ENCODE results near the gene TMEM11. TPM values are rescaled to one million over a fixed set of nuclear protein-coding genes. Genes with fewer than 3 reads are reported as not detected.

TMEM11 gene
- total and polyA plus RNA-seq, 2 donors from 2014 or later, result 17.4 to 34.2 TPM

DNA sequence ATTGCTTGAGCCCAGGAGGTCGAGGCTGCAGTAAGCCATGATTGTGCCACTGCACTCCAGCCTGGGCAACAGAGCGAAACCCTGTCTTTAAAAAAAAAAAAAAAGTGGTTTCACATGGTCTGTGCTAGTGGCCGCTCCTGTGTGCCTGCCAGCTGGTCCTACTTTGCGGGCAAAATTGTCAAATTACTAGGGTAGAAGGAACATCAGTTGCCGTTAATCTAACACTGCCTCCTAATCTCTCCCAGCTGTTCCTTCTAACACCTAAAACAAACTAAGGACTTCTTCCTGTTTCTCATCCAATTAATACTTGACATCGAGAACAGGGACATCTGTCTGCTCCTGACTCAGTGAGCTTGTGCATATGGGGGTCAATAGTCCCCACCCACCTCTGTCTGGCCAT is 23.9 kb downstream of the TMEM11 start:
- intact Hi-C loops (cut with DNase I), result no loop called here
- peaks cover 0 to 3% (median 0%) of the 10 kb centered on the region in 3 donors for H3K4me1 ChIP-seq (ENCODE audit: control insufficient read depth in 2 of 3, insufficient read depth in 2 of 3, low read depth in 1 of 3, low read length in 3 of 3)
- no peak for FAIRE-seq

DNA sequence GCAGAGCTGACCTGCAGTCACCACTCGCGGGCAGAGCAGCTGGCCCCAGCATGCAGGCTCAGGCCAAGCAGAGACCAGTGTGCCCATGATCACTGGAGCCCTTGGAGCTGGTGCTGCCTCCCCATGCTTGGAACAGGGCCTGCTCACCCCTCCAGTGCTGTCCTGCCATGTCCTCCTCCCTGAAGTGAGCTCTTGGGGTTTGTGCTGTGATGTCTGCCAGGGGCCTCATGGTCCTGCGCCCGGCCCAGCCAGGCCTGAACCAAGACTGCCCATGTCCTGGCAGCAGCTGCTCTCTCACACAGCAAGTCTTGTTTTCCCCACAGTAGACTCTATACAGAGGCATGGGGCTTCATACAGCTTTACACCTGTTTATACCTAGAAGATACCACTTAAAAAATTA is 24.6 kb downstream of the TMEM11 start:
- Histone ChIP-seq H3K4me1 (ENCODE audit: control insufficient read depth in 2 of 3, insufficient read depth in 2 of 3, low read depth in 1 of 3, low read length in 3 of 3) (peaks cover 0 to 3% (median 0%) of the 10 kb centered on the region in 3 donors), H3K9me3 (ENCODE audit: control insufficient read depth in 2 of 3, insufficient read depth in 1 of 3, low read length in 3 of 3) (no peaks in the 10 kb centered on the region), H3K27me3 (ENCODE audit: control insufficient read depth, insufficient read depth, low read length) (no peaks in the 10 kb centered on the region), H3K36me3 (ENCODE audit: control insufficient read depth in 2 of 3, insufficient read depth in 3 of 3, low read length in 3 of 3) (peaks cover 2 to 26% (median 8%) of the 10 kb centered on the region in 3 donors), H3K9ac (ENCODE audit: low read length in 3 of 3) (no peak overlapping the region), H3K27ac (ENCODE audit: low read depth in 2 of 2, low read length in 2 of 2) (no peak overlapping the region), H3K4me3 (ENCODE audit: low read length in 3 of 3) (no peak overlapping the region)
- no peak for DNase-seq
- no peak for FAIRE-seq
- TF ChIP-seq, protein P1, sequence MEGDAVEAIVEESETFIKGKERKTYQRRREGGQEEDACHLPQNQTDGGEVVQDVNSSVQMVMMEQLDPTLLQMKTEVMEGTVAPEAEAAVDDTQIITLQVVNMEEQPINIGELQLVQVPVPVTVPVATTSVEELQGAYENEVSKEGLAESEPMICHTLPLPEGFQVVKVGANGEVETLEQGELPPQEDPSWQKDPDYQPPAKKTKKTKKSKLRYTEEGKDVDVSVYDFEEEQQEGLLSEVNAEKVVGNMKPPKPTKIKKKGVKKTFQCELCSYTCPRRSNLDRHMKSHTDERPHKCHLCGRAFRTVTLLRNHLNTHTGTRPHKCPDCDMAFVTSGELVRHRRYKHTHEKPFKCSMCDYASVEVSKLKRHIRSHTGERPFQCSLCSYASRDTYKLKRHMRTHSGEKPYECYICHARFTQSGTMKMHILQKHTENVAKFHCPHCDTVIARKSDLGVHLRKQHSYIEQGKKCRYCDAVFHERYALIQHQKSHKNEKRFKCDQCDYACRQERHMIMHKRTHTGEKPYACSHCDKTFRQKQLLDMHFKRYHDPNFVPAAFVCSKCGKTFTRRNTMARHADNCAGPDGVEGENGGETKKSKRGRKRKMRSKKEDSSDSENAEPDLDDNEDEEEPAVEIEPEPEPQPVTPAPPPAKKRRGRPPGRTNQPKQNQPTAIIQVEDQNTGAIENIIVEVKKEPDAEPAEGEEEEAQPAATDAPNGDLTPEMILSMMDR (IDR thresholded peaks at IDR 0.05; ENCODE audit: borderline replicate concordance, extremely low read depth, insufficient read depth), result no peak
- intact Hi-C loops (cut with DNase I), result no loop called here

More for the DNA sequence above, 23.9 kb downstream of the TMEM11 start:
- Histone ChIP-seq H3K36me3 (ENCODE audit: control insufficient read depth in 2 of 3, insufficient read depth in 3 of 3, low read length in 3 of 3) (peaks cover 2 to 22% (median 8%) of the 10 kb centered on the region in 3 donors), H3K27ac (ENCODE audit: low read depth in 2 of 2, low read length in 2 of 2) (no peak overlapping the region), H3K27me3 (ENCODE audit: control insufficient read depth, insufficient read depth, low read length) (no peaks in the 10 kb centered on the region), H3K9ac (ENCODE audit: low read length in 3 of 3) (no peak overlapping the region), H3K4me3 (ENCODE audit: low read length in 3 of 3) (no peak overlapping the region), H3K9me3 (ENCODE audit: control insufficient read depth in 2 of 3, insufficient read depth in 1 of 3, low read length in 3 of 3) (no peaks in the 10 kb centered on the region)
- no peak for DNase-seq
- TF ChIP-seq, protein P1 (IDR thresholded peaks at IDR 0.05; ENCODE audit: borderline replicate concordance, extremely low read depth, insufficient read depth), result no peak

DNA sequence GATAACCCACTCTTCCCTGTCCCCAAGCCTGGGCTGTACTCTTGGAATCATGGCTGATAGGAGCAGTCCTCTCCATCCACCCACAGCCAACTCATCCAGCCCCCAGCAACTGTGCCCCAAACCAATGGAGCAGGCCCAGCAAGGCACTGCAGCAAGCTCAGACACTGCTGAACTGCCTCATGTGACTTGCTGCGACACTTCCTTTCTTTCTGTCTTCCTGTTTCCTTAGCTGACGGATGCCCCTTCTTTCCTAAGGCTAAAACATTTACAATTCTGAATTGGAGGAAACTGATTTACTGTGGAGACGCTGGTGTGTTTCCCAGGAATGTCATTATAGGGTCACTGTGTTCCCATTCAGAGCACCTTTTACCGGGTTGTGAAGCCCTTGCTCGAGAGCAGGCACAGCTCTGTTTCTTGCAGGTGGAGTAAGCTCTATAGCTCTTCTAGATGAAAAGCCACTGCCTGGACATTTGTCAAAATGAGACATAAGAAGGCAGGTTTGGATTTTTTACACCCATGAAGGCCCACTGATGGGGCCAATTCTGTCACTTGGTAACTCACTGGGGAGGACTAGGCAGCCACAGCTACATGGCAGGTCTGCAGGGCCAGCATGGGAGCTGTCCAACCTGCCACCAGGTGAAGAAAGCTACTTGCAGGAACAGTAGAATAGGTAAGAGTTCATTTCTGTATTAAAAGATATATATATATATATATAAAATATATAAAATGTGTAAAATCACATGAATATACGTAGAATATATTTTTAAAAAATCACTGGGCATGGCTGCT is 27.4 kb downstream of the TMEM11 start:
- Histone ChIP-seq H3K27me3 (ENCODE audit: control insufficient read depth, insufficient read depth, low read length) (no peaks in the 10 kb centered on the region), H3K4me3 (ENCODE audit: low read length in 3 of 3) (no peak overlapping the region), H3K9me3 (ENCODE audit: control insufficient read depth in 2 of 3, insufficient read depth in 1 of 3, low read length in 3 of 3) (no peaks in the 10 kb centered on the region), H3K9ac (ENCODE audit: low read length in 3 of 3) (no peak overlapping the region), H3K4me1 (ENCODE audit: control insufficient read depth in 2 of 3, insufficient read depth in 2 of 3, low read depth in 1 of 3, low read length in 3 of 3) (peaks cover 0 to 3% (median 0%) of the 10 kb centered on the region in 3 donors), H3K36me3 (ENCODE audit: control insufficient read depth in 2 of 3, insufficient read depth in 3 of 3, low read length in 3 of 3) (peaks cover 7 to 26% (median 15%) of the 10 kb centered on the region in 3 donors), H3K27ac (ENCODE audit: low read depth in 2 of 2, low read length in 2 of 2) (peak overlapping the region; percentile 41 to 78)
- DNase-seq (no peak), FAIRE-seq (no peak)
- intact Hi-C loops (cut with DNase I), result no loop called here
- TF ChIP-seq, protein P1 (IDR thresholded peaks at IDR 0.05; ENCODE audit: borderline replicate concordance, extremely low read depth, insufficient read depth), result no peak
